Frontal cortex (tissue), 4 donors: ENCODE measurements around the gene SLC41A2. TPM values are rescaled to one million over a fixed set of nuclear protein-coding genes. Genes with fewer than 3 reads are reported as not detected.

Experiments used
- DNase-seq, 2 donors: peaks; one replicate each; pipeline ENCODE4 v3.0.0; 2012; ENCODE audit warnings: low spot score in 2 of 2
- FAIRE-seq: peaks from 2 replicates; lab custom pipeline; 2012; peaks lifted over from hg19 to GRCh38; lab: Jason Lieb, UNC
- total RNA-seq: library from RNA; depleted of rRNA; stranded (reverse); fragments of >200 nt; gene quantifications from one replicate; pipeline ENCODE4 v1.2.3, GENCODE V29; 2014
- donor health status: control.
- donor health status: control.
- donor health status: control.

Gene SLC41A2
- total RNA-seq, 1 donor from 2014 or later: 147 TPM

GRCh38 chr12:104935886-104936285, 22.2 kb downstream of the SLC41A2 start:
- FAIRE-seq: no peak

DNA sequence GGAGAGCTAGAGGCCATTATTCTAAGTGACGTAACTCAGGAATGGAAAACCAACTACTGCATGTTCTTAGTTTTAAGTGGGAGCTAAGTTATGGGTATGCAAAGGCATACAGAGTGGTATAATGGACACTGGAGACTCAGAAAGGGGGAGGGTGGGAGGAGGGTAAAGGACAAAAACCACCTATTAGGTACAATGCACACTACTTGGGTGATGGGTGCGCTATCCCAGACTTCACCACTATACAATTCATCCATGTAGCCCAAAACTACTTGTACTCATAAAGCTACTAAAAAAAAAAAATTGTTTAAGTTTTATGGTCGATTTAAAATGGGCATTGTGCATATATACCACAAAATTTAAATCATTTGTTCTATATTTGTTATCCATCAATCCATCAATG, 24.3 kb downstream of the SLC41A2 start:
- FAIRE-seq: no peak
- DNase-seq: no peak

More at GRCh38 chr12:104935886-104936285, 22.2 kb downstream of the SLC41A2 start:
- DNase-seq: no peak

GRCh38 chr12:104933128-104933527, 25.0 kb downstream of the SLC41A2 start:
- DNase-seq: no peak
- FAIRE-seq: no peak

DNA sequence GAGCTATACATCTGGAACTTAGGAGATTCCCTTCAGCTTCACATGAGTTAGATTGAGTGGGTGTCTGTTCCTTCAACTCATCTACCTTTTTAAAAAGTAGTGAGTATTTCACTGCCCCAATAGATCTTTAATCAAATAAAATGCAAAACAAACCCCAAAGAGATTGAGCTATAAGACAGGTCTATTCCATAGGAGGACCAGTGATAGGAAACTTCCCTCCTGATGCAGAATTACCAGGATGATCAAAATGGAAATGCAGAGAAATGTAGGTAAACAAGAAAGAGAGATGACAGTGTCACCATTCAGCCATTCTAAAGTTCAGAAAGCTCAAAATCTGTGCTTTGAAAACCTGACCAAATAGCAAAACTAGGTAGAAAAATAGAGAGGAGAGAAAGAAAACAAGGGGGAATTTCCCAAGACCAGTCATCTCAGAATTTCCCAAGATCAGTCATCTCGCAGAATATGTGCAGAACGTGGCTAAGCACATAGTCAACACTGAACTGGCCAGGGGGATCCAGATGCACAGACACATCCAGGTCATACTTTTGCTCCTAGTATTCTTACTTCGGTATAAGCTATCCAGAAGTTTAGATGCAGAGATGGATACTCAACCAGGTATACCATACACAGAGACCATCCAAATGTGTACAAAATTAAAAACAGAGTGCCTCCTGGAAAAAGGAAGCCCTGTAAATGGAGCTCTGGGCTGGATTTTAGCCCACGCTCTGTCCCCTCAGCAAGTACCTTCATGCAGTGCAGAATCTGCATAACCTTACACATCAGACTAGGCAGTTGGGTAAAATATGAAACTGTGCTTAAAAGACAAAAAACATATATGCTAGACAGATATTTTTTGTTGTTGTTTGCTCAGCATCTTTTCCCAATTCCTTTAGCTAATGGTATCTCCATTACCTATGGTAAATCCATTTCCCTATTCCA, 27.4 kb downstream of the SLC41A2 start:
- FAIRE-seq: no peak
- DNase-seq: no peak

- DNase-seq (no peak), FAIRE-seq (no peak)
Observed at GRCh38 chr12:104929977-104930376, 28.1 kb downstream of the SLC41A2 start.

- no peak for FAIRE-seq
- DNase-seq: no peak
Observed at GRCh38 chr12:104929368-104929767, 28.7 kb downstream of the SLC41A2 start.

DNA sequence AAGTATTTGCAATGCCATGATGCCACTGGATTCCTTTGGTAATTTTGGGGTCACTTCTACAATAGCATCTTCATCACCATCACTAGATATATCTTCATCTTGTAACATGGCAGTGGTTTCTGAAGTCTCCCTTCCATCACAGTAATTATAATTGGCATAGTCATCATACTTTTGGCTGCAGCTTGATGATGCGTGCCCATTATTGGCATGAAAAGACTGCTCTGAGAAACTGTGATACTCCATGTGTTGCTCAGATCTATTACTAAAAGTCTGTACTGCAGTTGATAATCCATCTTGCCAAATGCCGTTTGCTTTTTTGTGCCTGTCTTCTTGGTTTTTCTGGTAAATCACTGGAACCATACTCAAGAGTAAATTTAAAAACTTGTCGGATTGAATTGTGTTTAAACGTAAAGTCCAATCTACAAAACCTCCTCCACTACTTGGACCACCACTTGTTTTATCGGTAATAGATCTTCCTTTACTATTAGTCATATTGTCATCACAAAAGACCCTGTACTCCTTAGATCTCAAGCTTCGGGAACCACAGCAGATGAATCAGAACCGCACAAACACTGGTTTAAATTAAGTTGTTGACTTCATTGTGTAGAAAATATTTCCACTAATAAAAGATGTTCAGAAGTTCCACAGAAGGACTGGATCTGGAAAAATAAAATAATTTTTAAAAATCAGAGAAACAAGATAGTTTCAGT, 29.9 kb downstream of the SLC41A2 start:
- no peak for DNase-seq
- no peak for FAIRE-seq

GRCh38 chr12:104925501-104925900, 32.6 kb downstream of the SLC41A2 start:
- DNase-seq: no peak
- FAIRE-seq: no peak

GRCh38 chr12:104921340-104921739, 36.8 kb downstream of the SLC41A2 start:
- FAIRE-seq (no peak), DNase-seq (no peak)

DNA sequence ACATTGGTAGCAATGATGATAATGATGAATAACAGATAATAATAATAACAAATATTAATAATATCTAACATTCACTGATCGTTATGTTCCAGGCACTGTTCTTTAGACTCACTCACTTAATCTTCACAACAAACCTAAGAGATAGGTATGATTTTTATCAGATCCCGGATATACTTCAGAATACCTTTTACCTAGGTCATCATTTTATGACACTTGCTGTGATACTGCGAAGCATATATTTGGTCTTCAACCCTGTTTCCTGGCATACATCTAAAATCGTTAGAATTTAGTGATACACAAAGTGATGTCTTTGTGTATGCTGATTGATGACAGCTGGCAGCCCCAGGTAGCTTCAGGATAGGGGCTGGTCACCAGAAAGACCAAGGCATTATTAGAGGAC, 46.1 kb downstream of the SLC41A2 start:
- no peak for DNase-seq
- FAIRE-seq: no peak

GRCh38 chr12:104910196-104910840, 47.8 kb downstream of the SLC41A2 start:
- FAIRE-seq (no peak), DNase-seq (no peak)

- DNase-seq (no peak), FAIRE-seq (no peak)
Observed at GRCh38 chr12:104909761-104910160, 48.3 kb downstream of the SLC41A2 start.

Other genes starting within 250 kb of the SLC41A2 start
- gene NOPCHAP1, start 28.0 kb upstream of the SLC41A2 start, total RNA-seq: 12.6 TPM
- 4.9 TPM for gene ALDH1L2, start 126.2 kb upstream of the SLC41A2 start, total RNA-seq
- gene WASHC4, start 149.4 kb upstream of the SLC41A2 start, total RNA-seq: 73.0 TPM